Frontal cortex (tissue), 4 donors: ENCODE data around the gene UBE2C. TPM values are rescaled to one million over a fixed set of nuclear protein-coding genes. Genes with fewer than 3 reads are reported as not detected.

Source experiments
- DNase-seq, 2 donors: peaks; one replicate each; pipeline ENCODE4 v3.0.0; 2012; ENCODE audit warnings: low spot score in 2 of 2
- FAIRE-seq: peaks from 2 replicates; lab custom pipeline; 2012; peaks lifted over from hg19 to GRCh38; lab: Jason Lieb, UNC
- small RNA-seq: library from RNA; depleted of rRNA; stranded (forward); fragments of <200 nt; gene quantifications from one replicate; pipeline ENCODE3, GENCODE V24; 2014
- total RNA-seq: library from RNA; depleted of rRNA; stranded (reverse); fragments of >200 nt; gene quantifications from one replicate; pipeline ENCODE4 v1.2.3, GENCODE V29; 2014
- donor health status: control.
- donor health status: control.
- donor health status: control.

Gene UBE2C
- total RNA-seq, 1 donor from 2014 or later: 3.7 TPM

- no peak for FAIRE-seq
- DNase-seq: no peak
Measured at GRCh38 chr20:45851501-45851900, 39.1 kb downstream of the UBE2C start.

- FAIRE-seq (no peak), DNase-seq (no peak)
Measured at GRCh38 chr20:45852326-45852725, 39.9 kb downstream of the UBE2C start.

- FAIRE-seq: no peak
- DNase-seq: no peak
Measured at GRCh38 chr20:45853484-45853883, 41.0 kb downstream of the UBE2C start.

DNA sequence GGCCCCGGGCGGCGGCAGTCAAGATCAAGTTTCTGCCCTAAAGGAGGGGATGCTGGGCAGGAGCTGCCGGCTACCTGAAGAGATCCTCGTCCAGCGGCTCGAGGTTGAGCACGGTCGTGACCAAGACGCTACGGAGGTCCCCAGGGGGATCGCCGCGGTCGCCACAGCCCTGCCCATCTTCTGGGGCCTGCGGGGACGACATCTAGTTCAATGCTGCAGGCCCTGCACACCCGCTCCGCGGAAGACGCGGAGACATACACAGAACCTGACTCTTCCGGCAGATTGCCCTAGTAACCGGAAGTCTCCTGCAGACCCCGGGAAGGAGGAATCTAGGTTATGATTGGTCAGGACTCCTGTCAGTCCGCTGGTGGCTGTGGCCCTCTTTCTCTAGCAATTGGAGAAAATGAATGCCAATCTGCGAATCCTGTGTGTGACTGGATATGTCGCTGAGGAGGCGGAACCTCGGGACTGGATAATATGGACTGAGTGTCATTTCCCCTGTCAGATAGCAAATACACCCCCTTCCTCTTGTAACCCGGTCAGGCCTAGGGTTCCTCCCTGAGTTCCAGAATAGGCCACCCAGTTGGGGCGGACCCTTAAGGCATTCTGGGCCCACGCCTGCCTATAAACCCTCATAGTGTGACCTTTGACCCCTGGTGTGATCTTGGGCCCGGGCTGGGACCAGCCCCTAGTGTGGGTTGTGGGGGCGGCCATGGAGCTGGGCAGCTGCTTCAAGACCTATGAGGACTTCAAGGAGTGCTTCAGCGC, 44.9 kb downstream of the UBE2C start, which contains the start of the genes ACOT8 and ZSWIM3:
Gene ACOT8 (minus strand): TSS at position 279 of the 768 bp plus-strand sequence. CDS start 77 bp downstream, at position 202.
Gene ZSWIM3 (plus strand): TSS at position 501 of the 768 bp plus-strand sequence. CDS start 212 bp downstream, at position 713.
- peak; percentile 86 to 97 for DNase-seq
- FAIRE-seq: peak; percentile 54

GRCh38 chr20:45857882-45858216, 45.4 kb downstream of the UBE2C start:
- FAIRE-seq (no peak), DNase-seq (no peak)

DNA sequence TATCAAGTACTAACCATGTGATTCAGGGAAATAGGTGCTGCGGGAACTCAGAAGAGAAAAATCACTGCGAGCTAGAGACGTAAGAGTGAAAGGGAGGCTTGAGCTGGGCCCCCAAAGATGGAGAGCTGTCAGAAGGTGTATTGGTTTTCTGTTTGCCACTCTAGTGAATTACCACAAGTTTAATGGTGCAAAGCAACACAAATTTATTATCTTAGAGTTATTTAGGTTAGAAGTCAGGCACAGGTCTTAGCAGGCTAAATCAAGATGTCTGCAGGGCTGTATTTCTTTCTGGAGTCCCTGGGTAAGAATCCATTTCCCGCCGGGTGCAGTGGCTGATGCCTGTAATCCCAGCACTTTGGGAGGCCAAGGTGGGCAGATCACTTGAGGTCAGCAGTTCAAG, 47.5 kb downstream of the UBE2C start:
- FAIRE-seq (no peak), DNase-seq (no peak)

DNA sequence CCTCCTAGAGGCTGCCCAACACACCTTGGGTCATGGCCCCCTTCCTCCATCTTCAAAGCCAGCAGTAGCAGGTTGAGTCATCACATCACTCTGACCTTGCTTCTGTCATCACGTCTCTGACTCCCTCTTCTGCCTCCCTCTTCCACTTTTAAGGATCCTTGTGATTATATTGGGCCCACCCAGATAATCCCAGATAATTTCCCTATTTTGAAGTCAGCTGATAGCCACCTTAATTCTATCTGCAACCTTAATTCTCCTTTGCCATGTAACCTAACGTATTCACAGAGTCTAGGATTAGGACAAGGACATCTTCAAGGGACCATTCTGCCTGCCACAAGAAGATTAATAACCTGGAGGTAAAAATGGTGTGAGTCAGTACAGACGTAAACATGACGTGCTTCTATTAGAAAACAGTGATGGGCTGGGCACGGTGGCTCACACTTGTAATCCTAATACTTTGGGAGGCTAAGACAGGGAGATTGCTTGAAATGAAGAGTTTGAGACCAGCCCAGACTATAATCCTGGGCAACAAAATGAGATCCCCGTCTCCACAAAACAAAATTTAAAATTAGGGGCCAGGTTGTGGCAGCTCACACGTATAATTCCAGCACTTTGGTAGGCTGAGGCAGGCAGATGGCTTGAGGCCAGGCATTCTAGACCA, 48.2 kb downstream of the UBE2C start:
- no peak for FAIRE-seq
- no peak for DNase-seq

- FAIRE-seq (no peak), DNase-seq (no peak)
Measured at GRCh38 chr20:45861221-45862075, 49.0 kb downstream of the UBE2C start.

- FAIRE-seq: no peak
- no peak for DNase-seq
Measured at GRCh38 chr20:45863543-45864470, 51.4 kb downstream of the UBE2C start.

GRCh38 chr20:45866454-45866853, 54.0 kb downstream of the UBE2C start:
- FAIRE-seq (no peak), DNase-seq (no peak)

Small RNA genes lying within 50 kb of the gene (small RNA-seq; reads per million reads assigned to genes)
- not detected for gene RNU6ATAC38P

Other genes starting within 250 kb of the UBE2C start
- gene WFDC8, start 233.4 kb upstream of the UBE2C start, total RNA-seq: not detected
- not detected for gene WFDC10A, start 182.9 kb upstream of the UBE2C start, total RNA-seq
- gene WFDC9, start 181.4 kb upstream of the UBE2C start, total RNA-seq: not detected
- gene WFDC11, start 142.4 kb upstream of the UBE2C start, total RNA-seq: not detected
- not detected for gene WFDC13, start 110.6 kb upstream of the UBE2C start, total RNA-seq
- gene WFDC10B, start 107.6 kb upstream of the UBE2C start, total RNA-seq: not detected
- gene SPINT4, start 90.3 kb upstream of the UBE2C start, total RNA-seq: not detected
- gene WFDC3, start 20.8 kb upstream of the UBE2C start, total RNA-seq: not detected
- 13.0 TPM for gene DNTTIP1, start 20.7 kb upstream of the UBE2C start, total RNA-seq
- gene TNNC2, start 14.7 kb downstream of the UBE2C start, total RNA-seq: not detected
- gene SNX21, start 21.2 kb downstream of the UBE2C start, total RNA-seq: 15.5 TPM
- 32.6 TPM for gene ACOT8, start 44.7 kb downstream of the UBE2C start, total RNA-seq
- 13.9 TPM for gene ZSWIM3, start 45.0 kb downstream of the UBE2C start, total RNA-seq
- 5.3 TPM for gene ZSWIM1, start 68.6 kb downstream of the UBE2C start, total RNA-seq
- gene SPATA25, start 75.0 kb downstream of the UBE2C start, total RNA-seq: 2.0 TPM
- gene NEURL2, start 78.6 kb downstream of the UBE2C start, total RNA-seq: 3.3 TPM
- 14.7 TPM for gene CTSA, start 78.7 kb downstream of the UBE2C start, total RNA-seq
- 19.2 TPM for gene PLTP, start 99.5 kb downstream of the UBE2C start, total RNA-seq
- 9.0 TPM for gene PCIF1, start 122.0 kb downstream of the UBE2C start, total RNA-seq
- 12.6 TPM for gene ZNF335, start 159.6 kb downstream of the UBE2C start, total RNA-seq
- under 0.01 TPM for gene MMP9, start 196.3 kb downstream of the UBE2C start, total RNA-seq
- 18.8 TPM for gene SLC12A5, start 216.6 kb downstream of the UBE2C start, total RNA-seq